HUES48 (cell line): Measurements from ENCODE around the gene OLFM1.

Experiments
- H3K27ac ChIP-seq: one replicate; pipeline ENCODE4 v1.7.0; 2013; ENCODE audit warnings: low read depth, low read length, inconsistent platforms
- H3K27me3 ChIP-seq: 2 replicates; pipeline ENCODE4 v1.6.1; 2013; ENCODE audit warnings: mild to moderate bottlenecking, low read length; ENCODE audit not compliant: control insufficient read depth, insufficient read depth
- H3K36me3 ChIP-seq: 2 replicates; pipeline ENCODE4 v1.6.1; 2013; ENCODE audit warnings: low read length; ENCODE audit not compliant: control insufficient read depth, insufficient read depth
- H3K4me1 ChIP-seq: 2 replicates; pipeline ENCODE4 v1.6.1; 2013; ENCODE audit warnings: mild to moderate bottlenecking, low read length; ENCODE audit not compliant: control insufficient read depth, insufficient read depth
- H3K4me3 ChIP-seq: 2 replicates; pipeline ENCODE4 v1.5.1; 2013; ENCODE audit warnings: mild to moderate bottlenecking, low read depth, low read length
- H3K9ac ChIP-seq: 2 replicates; pipeline ENCODE4 v1.6.1; 2013; ENCODE audit warnings: mild to moderate bottlenecking, low read depth, low read length, moderate library complexity
- H3K9me3 ChIP-seq: 2 replicates; pipeline ENCODE4 v1.6.1; 2013; ENCODE audit warnings: low read length; ENCODE audit not compliant: control insufficient read depth, insufficient read depth

The OLFM1 gene

GRCh38 chr9:135047521-135047920, 39.9 kb upstream of the OLFM1 start:
- no peaks in the 10 kb centered on the region for H3K4me1 ChIP-seq
- H3K9me3 ChIP-seq, result no peaks in the 10 kb centered on the region
- no peaks in the 10 kb centered on the region for H3K27me3 ChIP-seq

GRCh38 chr9:135048046-135048757, 39.3 kb upstream of the OLFM1 start:
- H3K9me3 ChIP-seq, result no peaks in the 10 kb centered on the region
- H3K9ac ChIP-seq, result no peak overlapping the region
- H3K36me3 ChIP-seq, result no peaks in the 10 kb centered on the region
- no peak overlapping the region for H3K27ac ChIP-seq
- no peak overlapping the region for H3K4me3 ChIP-seq
- H3K27me3 ChIP-seq, result no peaks in the 10 kb centered on the region
- no peaks in the 10 kb centered on the region for H3K4me1 ChIP-seq

More at GRCh38 chr9:135047521-135047920, 39.9 kb upstream of the OLFM1 start:
- H3K27ac ChIP-seq, result no peak overlapping the region
- no peak overlapping the region for H3K4me3 ChIP-seq
- no peaks in the 10 kb centered on the region for H3K36me3 ChIP-seq
- H3K9ac ChIP-seq, result no peak overlapping the region

GRCh38 chr9:135048758-135049444, 38.6 kb upstream of the OLFM1 start:
- Histone ChIP-seq H3K4me1 (no peaks in the 10 kb centered on the region), H3K4me3 (no peak overlapping the region), H3K27me3 (no peaks in the 10 kb centered on the region), H3K27ac (no peak overlapping the region), H3K36me3 (no peaks in the 10 kb centered on the region), H3K9me3 (no peaks in the 10 kb centered on the region), H3K9ac (no peak overlapping the region)

GRCh38 chr9:135049460-135049859, 38.0 kb upstream of the OLFM1 start:
- Histone ChIP-seq H3K4me1 (no peaks in the 10 kb centered on the region), H3K27ac (no peak overlapping the region), H3K9me3 (no peaks in the 10 kb centered on the region), H3K4me3 (no peak overlapping the region), H3K36me3 (no peaks in the 10 kb centered on the region), H3K27me3 (no peaks in the 10 kb centered on the region), H3K9ac (no peak overlapping the region)

- no peaks in the 10 kb centered on the region for H3K36me3 ChIP-seq
- H3K9me3 ChIP-seq, result no peaks in the 10 kb centered on the region
- no peak overlapping the region for H3K4me3 ChIP-seq
- H3K4me1 ChIP-seq, result no peaks in the 10 kb centered on the region
- H3K27ac ChIP-seq, result no peak overlapping the region
- H3K27me3 ChIP-seq, result no peaks in the 10 kb centered on the region
- H3K9ac ChIP-seq, result no peak overlapping the region
Measured at GRCh38 chr9:135050072-135050990, 37.1 kb upstream of the OLFM1 start.

GRCh38 chr9:135051316-135052038, 36.0 kb upstream of the OLFM1 start:
- Histone ChIP-seq H3K27me3 (no peaks in the 10 kb centered on the region), H3K9me3 (no peaks in the 10 kb centered on the region), H3K9ac (no peak overlapping the region), H3K4me3 (no peak overlapping the region), H3K36me3 (no peaks in the 10 kb centered on the region), H3K4me1 (no peaks in the 10 kb centered on the region), H3K27ac (no peak overlapping the region)

- Histone ChIP-seq H3K4me1 (no peaks in the 10 kb centered on the region), H3K9ac (no peak overlapping the region), H3K27me3 (no peaks in the 10 kb centered on the region), H3K9me3 (no peaks in the 10 kb centered on the region), H3K27ac (no peak overlapping the region), H3K36me3 (no peaks in the 10 kb centered on the region), H3K4me3 (no peak overlapping the region)
Measured at GRCh38 chr9:135053133-135053532, 34.3 kb upstream of the OLFM1 start.

- no peaks in the 10 kb centered on the region for H3K9me3 ChIP-seq
- no peak overlapping the region for H3K27ac ChIP-seq
- no peaks in the 10 kb centered on the region for H3K27me3 ChIP-seq
- no peak overlapping the region for H3K9ac ChIP-seq
- H3K36me3 ChIP-seq, result no peaks in the 10 kb centered on the region
- no peaks in the 10 kb centered on the region for H3K4me1 ChIP-seq
- no peak overlapping the region for H3K4me3 ChIP-seq
Measured at GRCh38 chr9:135055181-135055580, 32.3 kb upstream of the OLFM1 start.

- H3K9ac ChIP-seq, result no peak overlapping the region
- H3K4me3 ChIP-seq, result no peak overlapping the region
- no peaks in the 10 kb centered on the region for H3K9me3 ChIP-seq
- H3K27ac ChIP-seq, result no peak overlapping the region
- no peaks in the 10 kb centered on the region for H3K27me3 ChIP-seq
- H3K36me3 ChIP-seq, result no peaks in the 10 kb centered on the region
- H3K4me1 ChIP-seq, result no peaks in the 10 kb centered on the region
Measured at GRCh38 chr9:135056541-135056940, 30.9 kb upstream of the OLFM1 start.

- Histone ChIP-seq H3K4me3 (no peak overlapping the region), H3K9ac (no peak overlapping the region), H3K36me3 (no peaks in the 10 kb centered on the region), H3K9me3 (peaks cover 25% of the 10 kb centered on the region), H3K4me1 (no peaks in the 10 kb centered on the region), H3K27ac (no peak overlapping the region), H3K27me3 (no peaks in the 10 kb centered on the region)
Measured at GRCh38 chr9:135060461-135061116, 26.9 kb upstream of the OLFM1 start.
